ENCODE data around the gene FYTTD1. TPM values are rescaled to one million over a fixed set of nuclear protein-coding genes. Genes with fewer than 3 reads are reported as not detected.

FYTTD1 gene
- total RNA-seq, 2 experiments from 2014 or later = 47.6 to 57.8 TPM

DNA sequence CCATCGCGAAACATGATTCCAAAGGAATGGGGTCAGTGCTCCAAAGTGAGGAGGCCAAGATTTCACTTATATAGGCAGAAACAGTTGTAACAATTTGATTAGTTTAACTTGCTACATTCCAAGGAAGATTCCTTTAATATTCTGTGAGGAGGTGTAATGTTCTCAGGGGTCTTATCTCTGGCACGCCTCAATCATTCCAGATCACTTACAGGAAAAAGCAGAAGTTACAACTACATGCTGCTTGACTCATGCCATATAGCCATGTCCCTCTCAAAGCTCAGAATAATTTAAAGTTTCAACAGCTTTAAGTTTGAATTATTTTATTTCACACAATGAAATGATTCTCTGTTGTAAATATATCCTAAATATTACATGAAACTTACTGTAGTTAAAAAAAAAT, 3.5 kb upstream of the FYTTD1 start:
- H3K4me3 ChIP-seq (ENCODE audit: low read depth, low read length, poor library complexity, severe bottlenecking) = no peak overlapping the region
- H4K20me1 ChIP-seq (ENCODE audit: insufficient read depth, low read length) = peaks cover 7% of the 10 kb centered on the region; the same call in 1 of the 2 replicates
- peak overlapping the region; percentile 20; the same call in 1 of the 2 replicates for H3K4me2 ChIP-seq (ENCODE audit: low read length)
- BruUV-seq (replicated peaks) = no TSS peak
- intact Hi-C loops (cut with micrococcal nuclease; ENCODE audit: unreplicated experiment) = no loop called here
- no peaks in the 10 kb centered on the region for H3K36me3 ChIP-seq (ENCODE audit: insufficient read depth, low read length)
- no peaks in the 10 kb centered on the region for H3K9me2 ChIP-seq (ENCODE audit: insufficient read depth, low read length)
- H3K4me1 ChIP-seq (ENCODE audit: insufficient read depth, low read length, poor library complexity, severe bottlenecking) = peaks cover 23% of the 10 kb centered on the region
- ChIA-PET CTCF (ENCODE audit: unreplicated experiment) (no interaction called here), POLR2A (interaction anchor here (0.5 to 2.3 kb wide), 4 partner anchors 9 to 338 kb away, joined by 3 to 13 read pairs (median 6); partner anchors contain the start of genes LRCH3 and RUBCN)
- H3K79me2 ChIP-seq (ENCODE audit: insufficient read depth, low read depth, low read length) = peaks cover 7% of the 10 kb centered on the region
- DNase-seq (ENCODE audit: low spot score) = no peak
- H3K9me3 ChIP-seq (ENCODE audit: low read length) = no peaks in the 10 kb centered on the region
- H3K27ac ChIP-seq (ENCODE audit: low read depth, low read length, poor library complexity, severe bottlenecking) = no peak overlapping the region
- no peak for TF ChIP-seq EZH2phosphoT487 (IDR thresholded peaks at IDR 0.05; ENCODE audit: borderline replicate concordance, low read depth, low read length)
- TF ChIP-seq, protein P1, sequence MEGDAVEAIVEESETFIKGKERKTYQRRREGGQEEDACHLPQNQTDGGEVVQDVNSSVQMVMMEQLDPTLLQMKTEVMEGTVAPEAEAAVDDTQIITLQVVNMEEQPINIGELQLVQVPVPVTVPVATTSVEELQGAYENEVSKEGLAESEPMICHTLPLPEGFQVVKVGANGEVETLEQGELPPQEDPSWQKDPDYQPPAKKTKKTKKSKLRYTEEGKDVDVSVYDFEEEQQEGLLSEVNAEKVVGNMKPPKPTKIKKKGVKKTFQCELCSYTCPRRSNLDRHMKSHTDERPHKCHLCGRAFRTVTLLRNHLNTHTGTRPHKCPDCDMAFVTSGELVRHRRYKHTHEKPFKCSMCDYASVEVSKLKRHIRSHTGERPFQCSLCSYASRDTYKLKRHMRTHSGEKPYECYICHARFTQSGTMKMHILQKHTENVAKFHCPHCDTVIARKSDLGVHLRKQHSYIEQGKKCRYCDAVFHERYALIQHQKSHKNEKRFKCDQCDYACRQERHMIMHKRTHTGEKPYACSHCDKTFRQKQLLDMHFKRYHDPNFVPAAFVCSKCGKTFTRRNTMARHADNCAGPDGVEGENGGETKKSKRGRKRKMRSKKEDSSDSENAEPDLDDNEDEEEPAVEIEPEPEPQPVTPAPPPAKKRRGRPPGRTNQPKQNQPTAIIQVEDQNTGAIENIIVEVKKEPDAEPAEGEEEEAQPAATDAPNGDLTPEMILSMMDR (conservative IDR thresholded peaks at IDR 0.05; ENCODE audit: low read length) = no peak
- H2AFZ ChIP-seq (ENCODE audit: low read length) = peak overlapping the region; percentile 38; the same call in 1 of the 2 replicates

DNA sequence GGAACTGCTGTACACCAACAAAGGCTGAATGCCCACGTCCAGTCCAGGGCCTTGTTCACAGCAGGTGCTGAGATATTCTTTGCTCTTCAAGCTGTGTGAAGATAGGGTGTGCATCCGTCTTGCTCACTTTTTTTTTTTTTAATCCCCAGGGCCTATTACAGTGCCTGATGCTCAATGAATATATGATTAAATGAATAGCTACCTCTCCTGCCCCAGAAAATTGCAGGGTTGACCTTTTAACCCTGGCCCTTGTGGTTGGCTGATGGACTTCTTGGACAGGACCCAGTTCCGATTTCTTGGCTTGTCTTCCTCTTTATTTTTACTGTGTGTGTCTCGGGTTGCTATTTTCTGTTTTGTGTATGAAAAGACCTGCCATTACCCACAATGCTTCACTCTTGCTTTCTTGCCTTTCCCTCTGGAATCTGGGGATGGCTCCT, 2.9 kb upstream of the FYTTD1 start:
- Histone ChIP-seq H3K4me2 (ENCODE audit: low read length) (peak overlapping the region; percentile 20; the same call in 1 of the 2 replicates), H3K9me3 (ENCODE audit: low read length) (no peaks in the 10 kb centered on the region), H3K4me1 (ENCODE audit: insufficient read depth, low read length, poor library complexity, severe bottlenecking) (peaks cover 27% of the 10 kb centered on the region), H4K20me1 (ENCODE audit: insufficient read depth, low read length) (peaks cover 11% of the 10 kb centered on the region; the same call in 1 of the 2 replicates), H3K4me3 (ENCODE audit: low read depth, low read length, poor library complexity, severe bottlenecking) (no peak overlapping the region), H2AFZ (ENCODE audit: low read length) (peak overlapping the region; percentile 38; the same call in 1 of the 2 replicates), H3K79me2 (ENCODE audit: insufficient read depth, low read depth, low read length) (peaks cover 13% of the 10 kb centered on the region), H3K9me2 (ENCODE audit: insufficient read depth, low read length) (no peaks in the 10 kb centered on the region), H3K27ac (ENCODE audit: low read depth, low read length, poor library complexity, severe bottlenecking) (no peak overlapping the region), H3K36me3 (ENCODE audit: insufficient read depth, low read length) (no peaks in the 10 kb centered on the region)
- POLR2A ChIA-PET = interaction anchor here (0.5 to 2.3 kb wide), 3 partner anchors 10 to 1091 kb away, joined by 3 to 13 read pairs (median 4); partner anchors contain the start of gene RUBCN
- TF ChIP-seq EZH2phosphoT487 (IDR thresholded peaks at IDR 0.05; ENCODE audit: borderline replicate concordance, low read depth, low read length) = no peak
- TF ChIP-seq, protein P1 (conservative IDR thresholded peaks at IDR 0.05; ENCODE audit: low read length) = no peak
- intact Hi-C loops (cut with micrococcal nuclease; ENCODE audit: unreplicated experiment) = no loop called here
- CTCF ChIA-PET (ENCODE audit: unreplicated experiment) = interaction anchor here (0.7 kb wide), 1 partner anchor 1901 kb away, joined by 4 read pairs; no protein-coding TSS in a partner anchor
- peak; percentile 24 for DNase-seq (ENCODE audit: low spot score)
- BruUV-seq (replicated peaks) = no TSS peak
